HG02884 (cell line): ENCODE data around the gene KRTAP2-2.
"Not testable (repeated sequence)": the region's sequence is repeated elsewhere in the genome, so short reads cannot be mapped to it uniquely, and the experiment has no call there.

Experiments used
- ATAC-seq: cut with Tn5 transposase; IDR thresholded peaks from one replicate; pipeline ENCODE4 v1.9.1; 2021; ENCODE audit warnings: mild to moderate bottlenecking, moderate library complexity; ENCODE audit not compliant: unreplicated experiment

The KRTAP2-2 gene

DNA sequence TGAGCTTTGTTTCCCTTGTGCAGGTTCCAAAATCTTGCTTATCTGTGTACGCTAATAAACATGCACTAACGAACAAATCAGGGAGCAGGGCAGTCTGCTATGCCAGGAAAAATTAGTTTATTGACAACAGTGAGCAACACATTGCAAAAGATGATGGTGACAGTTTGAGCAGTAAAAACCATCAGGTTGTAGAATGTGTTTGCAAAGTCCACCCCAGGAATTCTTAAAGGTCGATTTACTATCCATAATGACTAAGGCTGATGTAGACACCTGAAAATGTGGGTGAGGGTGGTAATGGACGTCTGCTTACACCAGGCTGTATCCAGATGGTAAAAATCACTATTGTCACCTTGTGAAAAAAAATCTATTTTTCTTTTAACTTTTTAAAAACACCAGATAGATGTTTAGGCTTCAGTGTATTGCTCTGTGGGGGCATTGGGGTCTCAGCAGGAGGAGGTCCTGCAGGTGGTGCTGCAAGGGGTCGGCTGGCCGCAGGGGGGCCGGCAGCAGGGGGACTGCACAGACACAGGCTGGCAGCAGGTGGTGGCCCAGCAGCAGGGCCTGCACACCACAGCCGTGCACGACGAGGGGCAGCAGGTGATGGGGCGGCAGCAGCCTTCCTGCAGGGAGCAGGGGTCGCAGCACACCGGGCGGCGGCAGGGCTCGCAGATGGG is 10.1 kb upstream of the KRTAP2-2 start:
- not testable (repeated sequence) for ATAC-seq

GRCh38 chr17:41064301-41064700 is 9.3 kb upstream of the KRTAP2-2 start:
- no peak for ATAC-seq

DNA sequence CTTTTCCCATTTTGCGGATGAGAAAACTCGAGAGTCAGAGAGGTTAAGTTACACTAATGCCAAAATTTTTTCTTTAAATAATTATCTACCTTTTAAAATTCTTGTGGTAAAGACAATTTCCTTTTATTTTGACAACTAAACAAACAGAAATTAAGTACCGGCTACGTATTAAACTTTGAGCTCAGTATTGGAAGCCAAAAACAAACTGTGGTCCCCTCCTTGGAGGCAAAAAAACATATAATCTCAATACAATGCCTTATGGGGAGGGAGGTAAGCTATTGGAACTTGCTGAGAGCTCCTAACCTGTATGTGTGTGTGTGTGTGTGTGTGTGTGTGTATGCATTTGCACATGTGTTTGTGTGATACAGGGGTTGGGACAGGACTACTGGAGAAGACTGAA is 8.4 kb upstream of the KRTAP2-2 start:
- ATAC-seq, result no peak

DNA sequence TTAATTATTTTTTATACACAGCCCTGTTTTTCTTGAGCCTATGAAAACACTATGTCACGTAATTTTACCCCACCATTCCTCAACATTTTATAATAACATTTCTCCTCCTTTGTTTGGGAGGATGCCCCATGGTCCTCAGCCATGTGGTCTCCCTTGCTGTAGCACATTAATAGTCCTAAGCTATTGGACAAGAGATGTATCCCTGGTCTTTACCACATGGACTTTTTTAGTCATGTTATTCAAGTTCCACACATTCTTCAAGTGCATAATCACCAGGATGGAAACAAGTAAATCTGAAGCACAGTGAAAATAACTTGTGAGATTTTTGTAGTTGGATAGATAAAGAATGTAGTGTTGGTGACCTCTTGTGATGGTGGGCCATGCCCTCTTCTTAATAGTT is 6.9 kb upstream of the KRTAP2-2 start:
- ATAC-seq, result no peak

DNA sequence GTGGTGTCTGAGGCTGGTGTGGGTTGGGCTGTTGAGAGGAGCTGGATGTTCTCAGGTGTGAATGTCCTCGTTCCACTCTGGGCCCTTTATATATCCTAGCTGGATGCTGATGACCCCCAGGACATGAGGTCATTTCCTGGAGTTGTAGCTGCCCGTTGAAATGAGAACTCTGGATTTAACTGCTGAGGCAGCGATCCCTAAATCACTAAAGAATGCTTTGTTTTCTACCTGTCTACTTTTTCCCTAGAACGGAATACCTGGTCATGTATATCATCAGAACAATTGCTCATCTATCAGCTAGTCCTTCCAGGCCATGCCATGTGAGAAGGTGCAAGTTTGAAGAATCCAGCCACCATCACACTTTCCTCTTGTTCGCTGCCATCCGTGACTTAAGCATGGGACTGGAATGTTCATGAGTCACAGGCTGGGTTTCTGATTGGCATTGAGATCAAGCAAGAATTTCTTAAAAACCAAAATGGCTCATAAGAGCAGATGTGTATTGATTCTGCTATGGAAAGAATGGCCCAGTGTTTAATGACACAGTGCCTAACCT is 5.1 kb upstream of the KRTAP2-2 start, which contains the start of gene KRTAP2-3:
Gene KRTAP2-3, minus strand, starts transcription at position 63 of the 553 bp plus-strand sequence. CDS start 64 bp downstream, outside the sequence.
- no peak for ATAC-seq

- not testable (repeated sequence) for ATAC-seq
These were observed 4.4 kb upstream of the KRTAP2-2 start for GRCh38 chr17:41059276-41060051.

GRCh38 chr17:41058741-41059140 is 3.7 kb upstream of the KRTAP2-2 start:
- no peak for ATAC-seq

GRCh38 chr17:41057547-41057946 is 2.5 kb upstream of the KRTAP2-2 start:
- no peak for ATAC-seq

DNA sequence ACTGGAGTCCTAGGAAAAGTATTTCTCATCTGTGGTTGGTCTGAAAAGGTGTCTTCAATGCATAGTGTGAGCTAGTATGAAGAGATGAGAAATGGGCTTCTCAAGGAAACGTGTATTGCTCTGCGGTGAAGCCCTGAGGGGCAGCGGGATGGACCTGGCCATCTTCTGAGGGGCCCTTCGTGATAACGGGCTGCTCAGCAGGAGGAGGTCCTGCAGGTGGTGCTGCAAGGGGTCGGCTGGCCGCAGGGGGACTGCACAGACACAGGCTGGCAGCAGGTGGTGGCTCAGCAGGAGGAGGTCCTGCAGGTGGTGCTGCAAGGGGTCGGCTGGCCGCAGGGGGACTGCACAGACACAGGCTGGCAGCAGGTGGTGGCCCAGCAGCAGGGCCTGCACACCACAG is 474 bp downstream of the KRTAP2-2 start:
- ATAC-seq, result not testable (repeated sequence)

- no peak for ATAC-seq
These were observed 1.0 kb downstream of the KRTAP2-2 start for GRCh38 chr17:41054025-41054424.

DNA sequence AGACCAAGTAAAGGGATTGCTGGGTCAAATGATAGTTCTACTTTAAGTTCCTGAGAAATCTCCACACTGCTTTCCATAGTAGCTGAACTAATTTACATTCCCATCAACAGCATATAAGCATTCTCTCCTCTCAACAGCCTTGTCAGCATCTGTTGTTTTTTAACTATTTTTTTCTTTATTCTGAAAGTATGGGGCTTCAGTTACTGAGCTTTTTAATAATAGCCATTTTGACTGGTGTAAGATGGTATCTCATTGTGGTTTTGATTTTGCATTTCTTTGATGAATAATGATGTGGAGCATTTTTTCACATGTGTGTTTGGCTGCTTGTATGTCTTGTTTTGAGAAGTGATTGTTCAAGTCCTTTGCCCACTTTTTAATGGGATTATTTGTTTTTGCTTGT is 2.5 kb downstream of the KRTAP2-2 start:
- ATAC-seq, result no peak

GRCh38 chr17:41049110-41049509 is 5.9 kb downstream of the KRTAP2-2 start:
- ATAC-seq, result no peak

- ATAC-seq, result no peak
These were observed 6.6 kb downstream of the KRTAP2-2 start for GRCh38 chr17:41048441-41048840.

DNA sequence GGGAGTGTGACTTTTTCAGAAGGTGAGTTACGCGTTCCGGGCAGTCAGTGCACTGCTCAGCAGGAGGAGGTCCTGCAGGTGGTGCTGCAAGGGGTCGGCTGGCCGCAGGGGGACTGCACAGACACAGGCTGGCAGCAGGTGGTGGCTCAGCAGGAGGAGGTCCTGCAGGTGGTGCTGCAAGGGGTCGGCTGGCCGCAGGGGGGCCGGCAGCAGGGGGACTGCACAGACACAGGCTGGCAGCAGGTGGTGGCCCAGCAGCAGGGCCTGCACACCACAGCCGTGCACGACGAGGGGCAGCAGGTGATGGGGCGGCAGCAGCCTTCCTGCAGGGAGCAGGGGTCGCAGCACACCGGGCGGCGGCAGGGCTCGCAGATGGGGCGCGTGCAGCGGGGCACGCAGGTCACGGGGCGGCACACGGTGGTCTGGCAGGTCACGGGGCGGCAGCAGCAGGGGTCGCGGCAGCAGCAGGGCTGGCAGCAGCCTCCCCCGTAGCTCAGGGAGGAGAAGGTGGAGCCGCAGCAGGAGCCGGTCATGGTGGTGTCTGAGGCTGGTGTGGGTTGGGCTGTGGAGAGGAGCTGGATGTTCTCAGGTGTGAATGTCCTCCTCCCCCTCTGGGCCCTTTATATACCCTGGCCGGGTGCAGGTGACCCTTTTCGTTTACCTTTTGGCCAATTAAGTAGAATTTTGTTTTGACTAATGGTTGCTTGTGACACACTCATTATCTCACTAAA is 8.1 kb downstream of the KRTAP2-2 start, which contains the start of gene KRTAP2-1:
Gene KRTAP2-1, minus strand, starts transcription at position 582 of the 731 bp plus-strand sequence. Its CDS starts 49 bp downstream, at position 533.
- not testable (repeated sequence) for ATAC-seq

- ATAC-seq, result no peak
These were observed 12.1 kb downstream of the KRTAP2-2 start for GRCh38 chr17:41042953-41043352.

DNA sequence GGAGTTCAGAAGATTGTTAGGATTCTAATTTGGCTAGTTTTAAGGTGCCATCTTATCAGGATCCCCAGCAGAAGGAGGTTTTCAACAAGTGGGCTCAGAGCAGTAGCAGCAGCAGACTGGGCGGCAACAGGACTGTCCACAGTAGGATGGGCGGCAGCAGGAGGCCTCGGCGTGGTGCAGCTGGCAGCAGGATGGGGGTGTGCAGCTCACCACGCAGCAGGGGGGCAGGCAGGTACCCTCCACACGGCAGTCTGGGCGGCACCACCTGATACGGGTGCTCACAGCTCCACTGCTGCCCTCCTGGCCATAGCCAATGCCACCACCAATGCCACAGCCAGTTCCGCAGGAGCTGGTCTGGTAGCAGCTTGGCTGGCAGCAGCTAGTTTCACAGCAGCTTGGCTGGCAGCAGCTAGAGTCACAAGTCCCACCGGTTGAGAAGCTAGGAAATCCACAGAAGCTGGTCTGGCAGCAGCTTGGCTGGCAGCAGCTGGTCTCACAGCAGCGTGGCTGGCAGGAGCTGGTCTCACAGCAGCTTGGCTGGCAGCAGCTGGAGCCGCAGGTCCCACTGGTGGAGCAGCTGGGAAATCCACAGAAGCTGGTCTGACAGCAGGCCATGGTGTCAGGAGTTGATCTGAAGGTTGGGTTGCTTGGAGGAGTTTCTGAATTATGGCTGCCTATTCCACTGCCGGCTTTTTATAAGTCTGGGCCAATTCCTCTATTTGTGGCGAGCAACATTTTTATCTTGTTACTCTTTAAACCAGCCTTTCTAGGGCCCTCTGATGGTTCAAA is 14.1 kb downstream of the KRTAP2-2 start, which contains the start of gene KRTAP1-1:
Gene KRTAP1-1, minus strand, starts transcription at position 668 of the 789 bp plus-strand sequence. Its CDS starts 53 bp downstream, at position 615.
- ATAC-seq, result not testable (repeated sequence)

GRCh38 chr17:41037853-41038350 is 17.1 kb downstream of the KRTAP2-2 start:
- no peak for ATAC-seq

- not testable (repeated sequence) for ATAC-seq
These were observed 20.6 kb downstream of the KRTAP2-2 start, which contains the start of gene KRTAP1-3 for GRCh38 chr17:41034346-41034935. Gene KRTAP1-3, minus strand, starts transcription at chr17:41034874. Its CDS starts 53 bp downstream, at chr17:41034821.

GRCh38 chr17:41029633-41030245 is 25.3 kb downstream of the KRTAP2-2 start, which contains the start of gene KRTAP1-4:
Gene KRTAP1-4, minus strand, starts transcription at chr17:41030195. Its CDS starts 117 bp downstream, at chr17:41030078.
- ATAC-seq, result no peak
